ENCODE results near the gene PPP2R5E.

The PPP2R5E gene

GRCh38 chr14:63405715-63406114 is 137.5 kb downstream of the PPP2R5E start:
- peaks cover 5% of the 10 kb centered on the region; the same call in 1 of the 2 replicates for H3K36me3 ChIP-seq (ENCODE audit: insufficient read depth, low read length)
- 0 out of 2 replicates have a peak overlapping the region, but pooled peaks have one; percentile 6 for H3K27ac ChIP-seq
- no peak for DNase-seq (ENCODE audit: low read depth, low spot score)
- H3K9ac ChIP-seq (ENCODE audit: insufficient read length): no peak overlapping the region
- TF ChIP-seq EZH2 (IDR thresholded peaks at IDR 0.05) (no peak), POLR2AphosphoS5 (IDR thresholded peaks at IDR 0.05; ENCODE audit: borderline replicate concordance, low read depth, low read length) (no peak), FOXP2 (optimal IDR thresholded peaks at IDR 0.05; ENCODE audit: control extremely low read depth, extremely low read length, insufficient read depth) (no peak)
- H3K9me3 ChIP-seq (ENCODE audit: low read depth, low read length): no peaks in the 10 kb centered on the region
- H3K4me3 ChIP-seq: no peak overlapping the region

GRCh38 chr14:63404906-63405305 is 138.3 kb downstream of the PPP2R5E start:
- Histone ChIP-seq H3K36me3 (ENCODE audit: insufficient read depth, low read length) (peaks cover 11% of the 10 kb centered on the region), H3K9me3 (ENCODE audit: low read depth, low read length) (no peaks in the 10 kb centered on the region), H3K9ac (ENCODE audit: insufficient read length) (no peak overlapping the region), H3K4me3 (no peak overlapping the region), H3K27ac (no peak overlapping the region)
- DNase-seq (ENCODE audit: low read depth, low spot score): no peak
- TF ChIP-seq FOXP2 (optimal IDR thresholded peaks at IDR 0.05; ENCODE audit: control extremely low read depth, extremely low read length, insufficient read depth) (no peak), EZH2 (IDR thresholded peaks at IDR 0.05) (no peak), POLR2AphosphoS5 (IDR thresholded peaks at IDR 0.05; ENCODE audit: borderline replicate concordance, low read depth, low read length) (no peak)

- H3K4me3 ChIP-seq: no peak overlapping the region
- TF ChIP-seq EZH2 (IDR thresholded peaks at IDR 0.05): no peak
- no peak for TF ChIP-seq POLR2AphosphoS5 (IDR thresholded peaks at IDR 0.05; ENCODE audit: borderline replicate concordance, low read depth, low read length)
- no peak for TF ChIP-seq FOXP2 (optimal IDR thresholded peaks at IDR 0.05; ENCODE audit: control extremely low read depth, extremely low read length, insufficient read depth)
- H3K9me3 ChIP-seq (ENCODE audit: low read depth, low read length): no peaks in the 10 kb centered on the region
- no peak for DNase-seq (ENCODE audit: low read depth, low spot score)
- no peak overlapping the region for H3K27ac ChIP-seq
- H3K9ac ChIP-seq (ENCODE audit: insufficient read length): no peak overlapping the region
- peaks cover 16% of the 10 kb centered on the region for H3K36me3 ChIP-seq (ENCODE audit: insufficient read depth, low read length)
These were observed 141.5 kb downstream of the PPP2R5E start for GRCh38 chr14:63401646-63402045.

GRCh38 chr14:63398952-63399351 is 144.2 kb downstream of the PPP2R5E start:
- TF ChIP-seq EZH2 (IDR thresholded peaks at IDR 0.05) (no peak), POLR2AphosphoS5 (IDR thresholded peaks at IDR 0.05; ENCODE audit: borderline replicate concordance, low read depth, low read length) (no peak), FOXP2 (optimal IDR thresholded peaks at IDR 0.05; ENCODE audit: control extremely low read depth, extremely low read length, insufficient read depth) (no peak)
- no peak overlapping the region for H3K27ac ChIP-seq
- DNase-seq (ENCODE audit: low read depth, low spot score): no peak
- H3K36me3 ChIP-seq (ENCODE audit: insufficient read depth, low read length): peaks cover 16% of the 10 kb centered on the region
- no peaks in the 10 kb centered on the region for H3K9me3 ChIP-seq (ENCODE audit: low read depth, low read length)
- no peak overlapping the region for H3K9ac ChIP-seq (ENCODE audit: insufficient read length)
- no peak overlapping the region for H3K4me3 ChIP-seq

GRCh38 chr14:63394841-63395240 is 148.3 kb downstream of the PPP2R5E start:
- TF ChIP-seq EZH2 (IDR thresholded peaks at IDR 0.05): no peak
- no peak for TF ChIP-seq POLR2AphosphoS5 (IDR thresholded peaks at IDR 0.05; ENCODE audit: borderline replicate concordance, low read depth, low read length)
- peaks cover 16% of the 10 kb centered on the region for H3K36me3 ChIP-seq (ENCODE audit: insufficient read depth, low read length)
- no peaks in the 10 kb centered on the region for H3K9me3 ChIP-seq (ENCODE audit: low read depth, low read length)
- DNase-seq (ENCODE audit: low read depth, low spot score): no peak
- no peak overlapping the region for H3K9ac ChIP-seq (ENCODE audit: insufficient read length)
- H3K4me3 ChIP-seq: no peak overlapping the region
- H3K27ac ChIP-seq: no peak overlapping the region

- no peak overlapping the region for H3K9ac ChIP-seq (ENCODE audit: insufficient read length)
- H3K4me3 ChIP-seq: no peak overlapping the region
- DNase-seq (ENCODE audit: low read depth, low spot score): no peak
- H3K9me3 ChIP-seq (ENCODE audit: low read depth, low read length): no peaks in the 10 kb centered on the region
- TF ChIP-seq EZH2 (IDR thresholded peaks at IDR 0.05) (no peak), POLR2AphosphoS5 (IDR thresholded peaks at IDR 0.05; ENCODE audit: borderline replicate concordance, low read depth, low read length) (no peak), FOXP2 (optimal IDR thresholded peaks at IDR 0.05; ENCODE audit: control extremely low read depth, extremely low read length, insufficient read depth) (no peak)
- H3K36me3 ChIP-seq (ENCODE audit: insufficient read depth, low read length): peaks cover 13% of the 10 kb centered on the region
- no peak overlapping the region for H3K27ac ChIP-seq
These were observed 148.7 kb downstream of the PPP2R5E start for GRCh38 chr14:63394432-63394831.

GRCh38 chr14:63393012-63393411 is 150.2 kb downstream of the PPP2R5E start:
- 0 out of 2 replicates have a peak overlapping the region, but pooled peaks have one; percentile 30 for H3K4me3 ChIP-seq
- no peak for DNase-seq (ENCODE audit: low read depth, low spot score)
- TF ChIP-seq FOXP2 (optimal IDR thresholded peaks at IDR 0.05; ENCODE audit: control extremely low read depth, extremely low read length, insufficient read depth) (no peak), EZH2 (IDR thresholded peaks at IDR 0.05) (no peak), POLR2AphosphoS5 (IDR thresholded peaks at IDR 0.05; ENCODE audit: borderline replicate concordance, low read depth, low read length) (no peak)
- H3K9me3 ChIP-seq (ENCODE audit: low read depth, low read length): no peaks in the 10 kb centered on the region
- peaks cover 12% of the 10 kb centered on the region for H3K36me3 ChIP-seq (ENCODE audit: insufficient read depth, low read length)
- H3K27ac ChIP-seq: peak overlapping the region; percentile 74; the same call in 1 of the 2 replicates
- no peak overlapping the region for H3K9ac ChIP-seq (ENCODE audit: insufficient read length)

GRCh38 chr14:63392236-63392635 is 150.9 kb downstream of the PPP2R5E start:
- no peak for DNase-seq (ENCODE audit: low read depth, low spot score)
- peak overlapping the region; percentile 74 for H3K27ac ChIP-seq
- no peak overlapping the region for H3K4me3 ChIP-seq
- H3K9me3 ChIP-seq (ENCODE audit: low read depth, low read length): no peaks in the 10 kb centered on the region
- peak overlapping the region; percentile 2 for H3K9ac ChIP-seq (ENCODE audit: insufficient read length)
- TF ChIP-seq EZH2 (IDR thresholded peaks at IDR 0.05) (no peak), FOXP2 (optimal IDR thresholded peaks at IDR 0.05; ENCODE audit: control extremely low read depth, extremely low read length, insufficient read depth) (no peak), POLR2AphosphoS5 (IDR thresholded peaks at IDR 0.05; ENCODE audit: borderline replicate concordance, low read depth, low read length) (no peak)
- peaks cover 16% of the 10 kb centered on the region for H3K36me3 ChIP-seq (ENCODE audit: insufficient read depth, low read length)

GRCh38 chr14:63388766-63389431 is 154.3 kb downstream of the PPP2R5E start:
- H3K27ac ChIP-seq: no peak overlapping the region
- H3K9me3 ChIP-seq (ENCODE audit: low read depth, low read length): no peaks in the 10 kb centered on the region
- no peak for DNase-seq (ENCODE audit: low read depth, low spot score)
- no peak overlapping the region for H3K9ac ChIP-seq (ENCODE audit: insufficient read length)
- peaks cover 35% of the 10 kb centered on the region for H3K36me3 ChIP-seq (ENCODE audit: insufficient read depth, low read length)
- TF ChIP-seq EZH2 (IDR thresholded peaks at IDR 0.05) (no peak), POLR2AphosphoS5 (IDR thresholded peaks at IDR 0.05; ENCODE audit: borderline replicate concordance, low read depth, low read length) (no peak), FOXP2 (optimal IDR thresholded peaks at IDR 0.05; ENCODE audit: control extremely low read depth, extremely low read length, insufficient read depth) (no peak)
- H3K4me3 ChIP-seq: no peak overlapping the region
